Gastrocnemius medialis (tissue), 4 donors: ENCODE data around the gene CNNM2. TPM values are rescaled to one million over a fixed set of nuclear protein-coding genes. Genes with fewer than 3 reads are reported as not detected.
A peak's percentile ranks its signal among the peaks of the same experiment; 100 is the strongest.

Source experiments
- ATAC-seq, 2 donors: fragments of 150-250 bp; one replicate each; pipeline ENCODE4 v1.9.1; 2016
- DNase-seq, 2 donors: peaks; one replicate each; pipeline ENCODE4 v3.0.0-alpha.2; 2019
- H3K27ac ChIP-seq, 4 donors: fragments of 200-600 bp; sonication (generic); 1 replicate in 1 of 4; 2 replicates in 3 of 4; pipeline ENCODE4 v1.5.1; 2016 to 2018; ENCODE audit warnings: mild to moderate bottlenecking in 2 of 4, moderate library complexity in 1 of 4
- H3K27me3 ChIP-seq, 3 donors: fragments of 200-600 bp; sonication (generic) in 2 of 3; 1 replicate in 1 of 3; 2 replicates in 2 of 3; pipeline versions ENCODE4 v1.5.1 to v1.6.0; 2016 to 2019; ENCODE audit warnings: mild to moderate bottlenecking in 1 of 3, moderate library complexity in 1 of 3
- H3K36me3 ChIP-seq, 2 donors: fragments of 200-600 bp; sonication (generic) in 1 of 2; one replicate each; pipeline ENCODE4 v1.5.1; 2017 to 2018
- H3K4me1 ChIP-seq, 2 donors: fragments of 200-600 bp; sonication (generic) in 1 of 2; one replicate each; pipeline ENCODE4 v1.5.1; 2016 to 2017; ENCODE audit warnings: mild to moderate bottlenecking in 2 of 2
- H3K4me3 ChIP-seq, 4 donors: fragments of 200-600 bp; sonication (generic) in 3 of 4; 1 replicate in 1 of 4; 2 replicates in 3 of 4; pipeline ENCODE4 v1.5.1; 2016 to 2019; ENCODE audit warnings: mild to moderate bottlenecking in 2 of 4
- H3K9me3 ChIP-seq, 3 donors: fragments of 200-600 bp; sonication (generic) in 2 of 3; 1 replicate in 1 of 3; 2 replicates in 2 of 3; pipeline ENCODE4 v1.5.1; 2016 to 2019
- CTCF ChIP-seq, 5 experiments: fragments of 450-650 bp in 3 of 5; fragments of 200-600 bp in 2 of 5; sonication (generic) in 2 of 5; IDR thresholded peaks in 4 of 5; conservative IDR thresholded peaks in 1 of 5; 1 replicate in 4 of 5; 2 replicates in 1 of 5; pipeline ENCODE4 v1.5.1; 2016 to 2019; ENCODE audit warnings: antibody characterized with exemption in 5 of 5, mild to moderate bottlenecking in 3 of 5, moderate library complexity in 3 of 5
- POLR2A ChIP-seq, 2 donors: fragments of 450-650 bp; IDR thresholded peaks; one replicate each; pipeline ENCODE4 v1.6.1; 2017; ENCODE audit warnings: antibody characterized with exemption in 2 of 2, mild to moderate bottlenecking in 2 of 2, moderate library complexity in 2 of 2
- in situ Hi-C, 4 donors: fragments of 200-750 bp; cut with MboI; loops; one replicate each; pipeline versions ENCODE4 v1.15.0 to v1.8.0; 2017; ENCODE audit warnings: low sequenced_read_pairs in 4 of 4
- intact Hi-C: fragments of 100-400 bp; cut with DNase I; formaldehyde crosslinking; loops from one replicate; pipeline ENCODE4 v1.15.1; 2023; ENCODE audit warnings: low total_unique reads
- total RNA-seq, 4 donors: library from RNA; depleted of rRNA; stranded (reverse); fragments of >200 nt; gene quantifications; one replicate each; pipeline versions ENCODE4 v1.1.0 to v1.2.3, GENCODE V29; 2016

Gene CNNM2
- total RNA-seq, 4 donors from 2014 or later = 1.1 to 3.2 (median 2.0) TPM

- ATAC-seq (no peak), DNase-seq (no peak)
- Histone ChIP-seq H3K36me3 (peaks cover 0 to 15% of the 10 kb centered on the region in 2 donors), H3K4me1 (peaks cover 67 to 78% of the 10 kb centered on the region in 2 donors), H3K27me3 (no peaks in the 10 kb centered on the region), H3K27ac (peak overlapping the region; percentile 79 to 92 (median 84)), H3K9me3 (no peaks in the 10 kb centered on the region), H3K4me3 (no peak overlapping the region)
- TF ChIP-seq POLR2A (IDR thresholded peaks at IDR 0.05) = no peak
- TF ChIP-seq CTCF (IDR thresholded peaks at IDR 0.05 in 4 of 5, conservative IDR thresholded peaks at IDR 0.05 in 1 of 5) = no peak
- in situ Hi-C loops = loop anchor here in 1 of 4 donors (25.0 kb wide), 1 partner anchor 132 kb away; the partner anchor contains the start of gene RPEL1
- intact Hi-C loops = no loop called here
Measured at GRCh38 chr10:103105462-103105861, 187.4 kb downstream of the CNNM2 start.

GRCh38 chr10:103106539-103106938, 188.4 kb downstream of the CNNM2 start:
- H3K9me3 ChIP-seq = no peaks in the 10 kb centered on the region
- TF ChIP-seq CTCF (IDR thresholded peaks at IDR 0.05 in 4 of 5, conservative IDR thresholded peaks at IDR 0.05 in 1 of 5) = no peak
- in situ Hi-C loops = loop anchor here in 1 of 4 donors (25.0 kb wide), 1 partner anchor 131 kb away; the partner anchor contains the start of gene RPEL1
- intact Hi-C loops = no loop called here
- no peak overlapping the region for H3K4me3 ChIP-seq
- peaks cover 78 to 89% of the 10 kb centered on the region in 2 donors for H3K4me1 ChIP-seq
- no peaks in the 10 kb centered on the region for H3K27me3 ChIP-seq
- peak overlapping the region; percentile 79 to 92 (median 84) for H3K27ac ChIP-seq
- ATAC-seq = no peak
- DNase-seq = no peak
- H3K36me3 ChIP-seq = peaks cover 0 to 10% of the 10 kb centered on the region in 2 donors

- in situ Hi-C loops = loop anchor here in 1 of 4 donors (25.0 kb wide), 1 partner anchor 127 kb away; the partner anchor contains the start of gene RPEL1
Measured at GRCh38 chr10:103109821-103110220, 191.7 kb downstream of the CNNM2 start.

GRCh38 chr10:103110407-103110806, 192.3 kb downstream of the CNNM2 start:
- peaks cover 0 to 3% of the 10 kb centered on the region in 2 donors for H3K36me3 ChIP-seq
- DNase-seq (no peak), ATAC-seq (no peak)
- peaks cover 86 to 93% of the 10 kb centered on the region in 2 donors for H3K4me1 ChIP-seq
- H3K27ac ChIP-seq = peak overlapping the region; percentile 79 to 92 (median 84)
- TF ChIP-seq CTCF (IDR thresholded peaks at IDR 0.05 in 4 of 5, conservative IDR thresholded peaks at IDR 0.05 in 1 of 5) = no peak
- TF ChIP-seq POLR2A (IDR thresholded peaks at IDR 0.05) = no peak
- no peaks in the 10 kb centered on the region for H3K27me3 ChIP-seq
- peak overlapping the region in 2 of 4 donors; percentile 8 to 48 for H3K4me3 ChIP-seq
- in situ Hi-C loops = loop anchor here in 1 of 4 donors (25.0 kb wide), 1 partner anchor 127 kb away; the partner anchor contains the start of gene RPEL1
- H3K9me3 ChIP-seq = no peaks in the 10 kb centered on the region
- intact Hi-C loops = loop anchor here (5.0 kb wide), 2 partner anchors 37 to 132 kb away; no protein-coding TSS in a partner anchor

More at GRCh38 chr10:103109821-103110220, 191.7 kb downstream of the CNNM2 start:
- Histone ChIP-seq H3K9me3 (no peaks in the 10 kb centered on the region), H3K27ac (peak overlapping the region; percentile 79 to 92 (median 84)), H3K4me3 (no peak overlapping the region), H3K4me1 (peaks cover 86 to 93% of the 10 kb centered on the region in 2 donors), H3K27me3 (no peaks in the 10 kb centered on the region), H3K36me3 (peaks cover 0 to 9% of the 10 kb centered on the region in 2 donors)
- intact Hi-C loops = loop anchor here (5.0 kb wide), 2 partner anchors 37 to 132 kb away; no protein-coding TSS in a partner anchor
- TF ChIP-seq CTCF (IDR thresholded peaks at IDR 0.05 in 4 of 5, conservative IDR thresholded peaks at IDR 0.05 in 1 of 5) (no peak), POLR2A (IDR thresholded peaks at IDR 0.05) (no peak)
- ATAC-seq (no peak), DNase-seq (no peak)
